Neural progenitor cell (in vitro differentiated cells): ENCODE results near the gene RPH3AL. TPM values are rescaled to one million over a fixed set of nuclear protein-coding genes. Genes with fewer than 3 reads are reported as not detected.

Source experiments
- DNase-seq: peaks from one replicate; pipeline ENCODE4 v3.0.0-alpha.2; 2016; ENCODE audit warnings: low spot score
- H2AFZ ChIP-seq: fragments of 200-600 bp; sonication (generic); replicated peaks from 2 replicates; pipeline ENCODE4 v1.6.1; 2016; ENCODE audit warnings: antibody characterized with exemption
- H3F3A ChIP-seq: fragments of 200-600 bp; sonication (generic); 2 replicates; pipeline ENCODE4 v1.6.1; 2016; ENCODE audit warnings: antibody characterized with exemption, low read depth
- H3K27ac ChIP-seq: fragments of 200-600 bp; sonication (generic); 2 replicates; pipeline ENCODE4 v1.5.1; 2016; ENCODE audit warnings: mild to moderate bottlenecking
- H3K27me3 ChIP-seq: fragments of 200-600 bp; sonication (generic); 2 replicates; pipeline ENCODE4 v1.6.1; 2016; ENCODE audit warnings: mild to moderate bottlenecking, moderate library complexity
- H3K36me3 ChIP-seq: fragments of 200-600 bp; sonication (generic); 2 replicates; pipeline ENCODE4 v1.5.1; 2016
- H3K4me1 ChIP-seq: fragments of 200-600 bp; sonication (generic); 2 replicates; pipeline ENCODE4 v1.6.1; 2016; ENCODE audit warnings: mixed run types
- H3K4me2 ChIP-seq: fragments of 200-600 bp; sonication (generic); 2 replicates; pipeline ENCODE4 v1.6.1; 2016
- H3K4me3 ChIP-seq: fragments of 200-600 bp; sonication (generic); 2 replicates; pipeline ENCODE4 v1.5.1; 2016
- H3K79me2 ChIP-seq: fragments of 200-600 bp; sonication (generic); 2 replicates; pipeline ENCODE4 v1.6.1; 2016; ENCODE audit warnings: low read depth
- H3K9ac ChIP-seq: fragments of 200-600 bp; sonication (generic); 2 replicates; pipeline ENCODE4 v1.6.1; 2016
- H3K9me3 ChIP-seq: fragments of 200-600 bp; sonication (generic); 2 replicates; pipeline ENCODE4 v1.5.1; 2016; ENCODE audit warnings: low read depth
- H4K20me1 ChIP-seq: fragments of 200-600 bp; sonication (generic); 2 replicates; pipeline ENCODE4 v1.6.1; 2016; ENCODE audit warnings: low read depth
- H3K27ac Mint-ChIP-seq: 3 replicates; pipeline ENCODE4 v1.8.0; 2021; ENCODE audit warnings: mixed read lengths
- H3K27me3 Mint-ChIP-seq: 2 replicates; pipeline ENCODE4 v1.8.0; 2022; ENCODE audit warnings: low read depth, mild to moderate bottlenecking, inconsistent platforms, moderate library complexity, mixed read lengths; ENCODE audit not compliant: insufficient read depth
- H3K36me3 Mint-ChIP-seq: 3 replicates; pipeline ENCODE4 v1.8.0; 2021; ENCODE audit warnings: mixed read lengths
- H3K4me1 Mint-ChIP-seq: 3 replicates; pipeline ENCODE4 v1.8.0; 2021; ENCODE audit warnings: mixed read lengths
- H3K4me3 Mint-ChIP-seq: 3 replicates; pipeline ENCODE4 v1.8.0; 2021; ENCODE audit warnings: mild to moderate bottlenecking, moderate library complexity, mixed read lengths
- H3K9me3 Mint-ChIP-seq: 3 replicates; pipeline ENCODE4 v1.8.0; 2020; ENCODE audit warnings: mixed read lengths
- CTCF ChIP-seq: fragments of 200-600 bp; sonication (generic); IDR thresholded peaks from 2 replicates; pipeline ENCODE4 v1.5.1; 2017; ENCODE audit warnings: antibody characterized with exemption, mild to moderate bottlenecking
- EZH2 ChIP-seq: fragments of 200-600 bp; sonication (generic); IDR thresholded peaks from 2 replicates; pipeline ENCODE4 v1.6.1; 2017; ENCODE audit warnings: antibody characterized with exemption, mild to moderate bottlenecking, moderate library complexity
- EZH2phosphoT487 ChIP-seq: fragments of 200-600 bp; sonication (generic); IDR thresholded peaks from 2 replicates; pipeline ENCODE4 v1.6.1; 2017; ENCODE audit warnings: antibody characterized with exemption
- total RNA-seq: library from RNA; depleted of rRNA; stranded (reverse); fragments of >200 nt; gene quantifications from 2 replicates; pipeline ENCODE4 v1.2.3, GENCODE V29; 2015; ENCODE audit warnings: low replicate concordance

RPH3AL gene
- total RNA-seq, 1 donor from 2014 or later, result 7.5 TPM

- H2AFZ ChIP-seq, result no peak overlapping the region
- H3K79me2 ChIP-seq, result no peaks in the 10 kb centered on the region
- H3K4me1 ChIP-seq, result peaks cover 54% of the 10 kb centered on the region
- H4K20me1 ChIP-seq, result no peaks in the 10 kb centered on the region
- Mint-ChIP-seq H3K36me3 (peaks cover 2% of the 10 kb centered on the region), H3K4me1 (peaks cover 45% of the 10 kb centered on the region), H3K27ac (peak overlapping the region; percentile 67), H3K4me3 (peak overlapping the region; percentile 61), H3K27me3 (peaks cover 23% of the 10 kb centered on the region), H3K9me3 (no peaks in the 10 kb centered on the region)
- no peaks in the 10 kb centered on the region for H3K9me3 ChIP-seq
- no peaks in the 10 kb centered on the region for H3K36me3 ChIP-seq
- H3K27ac ChIP-seq, result no peak overlapping the region
- no peak overlapping the region for H3K9ac ChIP-seq
- H3F3A ChIP-seq, result peaks cover 22% of the 10 kb centered on the region
- peak overlapping the region; percentile 64 for H3K4me2 ChIP-seq
- peaks cover 33% of the 10 kb centered on the region for H3K27me3 ChIP-seq
- TF ChIP-seq EZH2phosphoT487 (no peak), CTCF (no peak), EZH2 (no peak)
- DNase-seq, result peak; percentile 91
- peak overlapping the region; percentile 8 for H3K4me3 ChIP-seq
These were observed 30.3 kb upstream of the RPH3AL start for GRCh38 chr17:382644-383533.

GRCh38 chr17:381941-382643 is 29.5 kb upstream of the RPH3AL start:
- Histone ChIP-seq H3K27me3 (peaks cover 28% of the 10 kb centered on the region), H3K4me2 (peak overlapping the region; percentile 64), H3K36me3 (no peaks in the 10 kb centered on the region), H4K20me1 (no peaks in the 10 kb centered on the region), H3K79me2 (no peaks in the 10 kb centered on the region), H3K4me3 (peak overlapping the region; percentile 8), H3K27ac (no peak overlapping the region), H3K4me1 (peaks cover 60% of the 10 kb centered on the region), H2AFZ (no peak overlapping the region), H3K9me3 (no peaks in the 10 kb centered on the region), H3K9ac (no peak overlapping the region), H3F3A (peaks cover 22% of the 10 kb centered on the region)
- Mint-ChIP-seq H3K36me3 (peaks cover 2% of the 10 kb centered on the region), H3K4me3 (peak overlapping the region; percentile 61), H3K9me3 (no peaks in the 10 kb centered on the region), H3K4me1 (peaks cover 52% of the 10 kb centered on the region), H3K27me3 (peaks cover 18% of the 10 kb centered on the region), H3K27ac (peak overlapping the region; percentile 67)
- no peak for DNase-seq
- no peak for TF ChIP-seq EZH2
- TF ChIP-seq CTCF, result no peak
- no peak for TF ChIP-seq EZH2phosphoT487

GRCh38 chr17:381516-381915 is 28.9 kb upstream of the RPH3AL start:
- Mint-ChIP-seq H3K36me3 (peaks cover 2% of the 10 kb centered on the region), H3K9me3 (no peaks in the 10 kb centered on the region), H3K4me3 (peak overlapping the region; percentile 59), H3K27me3 (peaks cover 14% of the 10 kb centered on the region), H3K27ac (peak overlapping the region; percentile 89), H3K4me1 (peaks cover 48% of the 10 kb centered on the region)
- H3K9ac ChIP-seq, result no peak overlapping the region
- no peak overlapping the region for H3K27ac ChIP-seq
- H3K9me3 ChIP-seq, result no peaks in the 10 kb centered on the region
- H3K4me3 ChIP-seq, result no peak overlapping the region
- H3F3A ChIP-seq, result peaks cover 17% of the 10 kb centered on the region
- peaks cover 28% of the 10 kb centered on the region for H3K27me3 ChIP-seq
- H3K4me1 ChIP-seq, result peaks cover 56% of the 10 kb centered on the region
- DNase-seq, result no peak
- TF ChIP-seq CTCF (no peak), EZH2phosphoT487 (no peak), EZH2 (no peak)
- H3K79me2 ChIP-seq, result no peaks in the 10 kb centered on the region
- no peaks in the 10 kb centered on the region for H3K36me3 ChIP-seq
- no peak overlapping the region for H3K4me2 ChIP-seq
- no peak overlapping the region for H2AFZ ChIP-seq
- no peaks in the 10 kb centered on the region for H4K20me1 ChIP-seq
